Endothelial cell (in vitro differentiated cells): ENCODE data around the gene IPO4. TPM values are rescaled to one million over a fixed set of nuclear protein-coding genes. Genes with fewer than 3 reads are reported as not detected.
A peak's percentile ranks its signal among the peaks of the same experiment; 100 is the strongest.

Experiments
- DNase-seq: peaks from one replicate; pipeline ENCODE4 v3.0.0; 2021; ENCODE audit warnings: low spot score
- H3K27ac Mint-ChIP-seq: one replicate; pipeline ENCODE4 v1.8.0; 2021; ENCODE audit warnings: mixed read lengths, inconsistent platforms; ENCODE audit not compliant: unreplicated experiment
- H3K27me3 Mint-ChIP-seq: one replicate; pipeline ENCODE4 v1.8.0; 2021; ENCODE audit warnings: mild to moderate bottlenecking, moderate library complexity, mixed read lengths, inconsistent platforms; ENCODE audit not compliant: unreplicated experiment
- H3K36me3 Mint-ChIP-seq: one replicate; pipeline ENCODE4 v1.8.0; 2021; ENCODE audit warnings: mild to moderate bottlenecking, low read depth, mixed read lengths, inconsistent platforms; ENCODE audit not compliant: unreplicated experiment
- H3K4me1 Mint-ChIP-seq: one replicate; pipeline ENCODE4 v1.8.0; 2021; ENCODE audit warnings: mild to moderate bottlenecking, mixed read lengths, inconsistent platforms; ENCODE audit not compliant: unreplicated experiment
- H3K4me3 Mint-ChIP-seq: one replicate; pipeline ENCODE4 v1.8.0; 2021; ENCODE audit warnings: mild to moderate bottlenecking, mixed read lengths, inconsistent platforms; ENCODE audit not compliant: unreplicated experiment
- H3K9me3 Mint-ChIP-seq: one replicate; pipeline ENCODE4 v1.8.0; 2021; ENCODE audit warnings: mixed read lengths, inconsistent platforms; ENCODE audit not compliant: unreplicated experiment
- CTCF ChIP-seq: fragments of 200-600 bp; sonication (generic); IDR thresholded peaks from one replicate; pipeline ENCODE4 v1.5.0; 2021; ENCODE audit warnings: antibody characterized with exemption; ENCODE audit not compliant: unreplicated experiment
- total RNA-seq: library from RNA; stranded (reverse); fragmentation: NEBNext Ultra II Directional; extraction: Animal tissue kit (Norgen Biotek cat#: 25700); gene quantifications from one replicate; pipeline ENCODE4 v1.2.1, GENCODE V29; 2021; ENCODE audit not compliant: unreplicated experiment

IPO4 gene
- total RNA-seq, 1 donor from 2014 or later = 29.0 TPM

GRCh38 chr14:24194873-24195185 lies 6.2 kb upstream of the IPO4 start:
- H3K27me3 Mint-ChIP-seq = peaks cover 22% of the 10 kb centered on the region
- H3K4me3 Mint-ChIP-seq = peak overlapping the region; percentile 92
- H3K27ac Mint-ChIP-seq = peak overlapping the region; percentile 73
- peaks cover 24% of the 10 kb centered on the region for H3K4me1 Mint-ChIP-seq
- peaks cover 36% of the 10 kb centered on the region for H3K36me3 Mint-ChIP-seq
- TF ChIP-seq CTCF = no peak
- no peak for DNase-seq
- H3K9me3 Mint-ChIP-seq = no peaks in the 10 kb centered on the region

GRCh38 chr14:24194186-24194872 lies 5.7 kb upstream of the IPO4 start:
- Mint-ChIP-seq H3K27ac (peak overlapping the region; percentile 73), H3K4me3 (peak overlapping the region; percentile 92), H3K9me3 (no peaks in the 10 kb centered on the region), H3K27me3 (peaks cover 23% of the 10 kb centered on the region), H3K36me3 (peaks cover 38% of the 10 kb centered on the region), H3K4me1 (peaks cover 26% of the 10 kb centered on the region)
- TF ChIP-seq CTCF = no peak
- no peak for DNase-seq

GRCh38 chr14:24192933-24193332 lies 4.3 kb upstream of the IPO4 start:
- Mint-ChIP-seq H3K27me3 (peaks cover 23% of the 10 kb centered on the region), H3K36me3 (peaks cover 38% of the 10 kb centered on the region), H3K4me1 (peaks cover 28% of the 10 kb centered on the region), H3K4me3 (peak overlapping the region; percentile 39), H3K9me3 (no peaks in the 10 kb centered on the region), H3K27ac (no peak overlapping the region)
- no peak for DNase-seq
- TF ChIP-seq CTCF = no peak

GRCh38 chr14:24190416-24190815 lies 1.8 kb upstream of the IPO4 start:
- Mint-ChIP-seq H3K36me3 (peaks cover 38% of the 10 kb centered on the region), H3K4me3 (no peak overlapping the region), H3K27me3 (peaks cover 28% of the 10 kb centered on the region), H3K27ac (no peak overlapping the region), H3K4me1 (peaks cover 22% of the 10 kb centered on the region), H3K9me3 (no peaks in the 10 kb centered on the region)
- no peak for DNase-seq
- no peak for TF ChIP-seq CTCF

GRCh38 chr14:24189460-24189859 lies 844 bp upstream of the IPO4 start:
- no peaks in the 10 kb centered on the region for H3K9me3 Mint-ChIP-seq
- H3K4me1 Mint-ChIP-seq = peaks cover 17% of the 10 kb centered on the region
- H3K4me3 Mint-ChIP-seq = peak overlapping the region; percentile 27
- peaks cover 26% of the 10 kb centered on the region for H3K27me3 Mint-ChIP-seq
- peak overlapping the region; percentile 79 for H3K27ac Mint-ChIP-seq
- H3K36me3 Mint-ChIP-seq = peaks cover 38% of the 10 kb centered on the region
- no peak for TF ChIP-seq CTCF
- no peak for DNase-seq
